CD4-positive, alpha-beta T cell treated with Interleukin-15 for 4 hours (primary cell): ENCODE data around the gene SH3BP5L.

Experiments used
- DNase-seq: peaks from one replicate; pipeline ENCODE4 v3.0.0-alpha.2; 2020; ENCODE audit warnings: low spot score

SH3BP5L gene

GRCh38 chr1:248825909-248826760, at the start of gene SH3BP5L:
Gene SH3BP5L, minus strand, starts transcription at chr1:248825915. Its CDS starts 980 bp downstream, at chr1:248824935.
- peak; percentile 89 for DNase-seq

- peak; percentile 90 for DNase-seq
Measured at GRCh38 chr1:248873993-248874533, 48.3 kb upstream of the SH3BP5L start.

- peak; percentile 93 for DNase-seq
Measured at GRCh38 chr1:248873409-248873992, 47.8 kb upstream of the SH3BP5L start.

GRCh38 chr1:248872752-248873408, 47.2 kb upstream of the SH3BP5L start:
- DNase-seq = peak; percentile 19

- no peak for DNase-seq
Measured at GRCh38 chr1:248871837-248872401, 46.2 kb upstream of the SH3BP5L start.

GRCh38 chr1:248862998-248863881, 37.5 kb upstream of the SH3BP5L start:
- DNase-seq = peak; percentile 73

GRCh38 chr1:248862695-248862997, 36.9 kb upstream of the SH3BP5L start:
- peak; percentile 33 for DNase-seq

GRCh38 chr1:248861616-248862015, 35.9 kb upstream of the SH3BP5L start:
- no peak for DNase-seq

- DNase-seq = no peak
Measured at GRCh38 chr1:248860007-248860406, 34.3 kb upstream of the SH3BP5L start.

GRCh38 chr1:248858891-248859889, 33.5 kb upstream of the SH3BP5L start, which contains the start of gene ZNF692:
Gene ZNF692, minus strand, starts transcription at chr1:248859085. Its CDS starts 776 bp downstream, at chr1:248858309.
- DNase-seq = peak; percentile 98

GRCh38 chr1:248858096-248858890, 32.6 kb upstream of the SH3BP5L start:
- DNase-seq = no peak

GRCh38 chr1:248857749-248858095, 32.0 kb upstream of the SH3BP5L start:
- no peak for DNase-seq

GRCh38 chr1:248857201-248857600, 31.5 kb upstream of the SH3BP5L start:
- no peak for DNase-seq

GRCh38 chr1:248856176-248856575, 30.5 kb upstream of the SH3BP5L start:
- DNase-seq = no peak

- no peak for DNase-seq
Measured at GRCh38 chr1:248855580-248855979, 29.9 kb upstream of the SH3BP5L start.

GRCh38 chr1:248853663-248854375, 28.1 kb upstream of the SH3BP5L start:
- DNase-seq = peak; percentile 45

- DNase-seq = no peak
Measured at GRCh38 chr1:248852481-248853405, 27.0 kb upstream of the SH3BP5L start.

GRCh38 chr1:248851390-248851789, 25.7 kb upstream of the SH3BP5L start:
- no peak for DNase-seq
